Aorta (tissue), 5 donors: ENCODE data around the gene FOXD4L6. TPM values are rescaled to one million over a fixed set of nuclear protein-coding genes. Genes with fewer than 3 reads are reported as not detected.
"Not testable (repeated sequence)": the region's sequence is repeated elsewhere in the genome, so short reads cannot be mapped to it uniquely, and the experiment has no call there.

Experiments used
- ATAC-seq: fragments of 200-7000 bp; cut with Tn5 transposase; one replicate; pipeline ENCODE4 v1.9.1; 2022; ENCODE audit warnings: moderate library complexity; ENCODE audit not compliant: low FRiP score
- DNase-seq, 2 donors: peaks; one replicate each; pipeline ENCODE4 v3.0.0-alpha.2; 2020
- H3K27ac ChIP-seq, 2 donors: one replicate each; pipeline ENCODE4 v1.5.1; 2013; ENCODE audit warnings: low read length in 2 of 2, mild to moderate bottlenecking in 2 of 2, moderate library complexity in 2 of 2, control low read depth in 1 of 2, inconsistent platforms in 1 of 2, low read depth in 1 of 2
- H3K27me3 ChIP-seq, 2 donors: one replicate each; pipeline ENCODE4 v1.6.1; 2013; ENCODE audit warnings: control low read depth in 1 of 2, low read length in 1 of 2, mild to moderate bottlenecking in 1 of 2, moderate library complexity in 1 of 2; ENCODE audit not compliant: insufficient read depth in 2 of 2, control insufficient read depth in 1 of 2
- H3K36me3 ChIP-seq, 2 donors: one replicate each; pipeline ENCODE4 v1.6.1; 2013; ENCODE audit warnings: control low read depth in 1 of 2, low read length in 1 of 2, mild to moderate bottlenecking in 1 of 2; ENCODE audit not compliant: insufficient read depth in 2 of 2, control insufficient read depth in 1 of 2
- H3K4me1 ChIP-seq, 2 donors: one replicate each; pipeline ENCODE4 v1.6.1; 2013; ENCODE audit warnings: low read length in 2 of 2, control low read depth in 1 of 2, mild to moderate bottlenecking in 1 of 2, moderate library complexity in 1 of 2; ENCODE audit not compliant: insufficient read depth in 2 of 2, control insufficient read depth in 1 of 2
- H3K4me3 ChIP-seq, 2 donors: one replicate each; pipeline ENCODE4 v1.5.1; 2013; ENCODE audit warnings: low read length in 2 of 2, control low read depth in 1 of 2, mild to moderate bottlenecking in 1 of 2
- H3K9me3 ChIP-seq: one replicate; pipeline ENCODE4 v1.6.1; 2013; ENCODE audit warnings: mild to moderate bottlenecking, low read length; ENCODE audit not compliant: control insufficient read depth
- WGBS, 2 donors: extraction: QIAGEN DNeasy Blood & Tissue Kit; methylation state at CpG; one replicate each; pipeline ENCODE4 v1.1.7; 2013; 5-methylcytosine and 5-hydroxymethylcytosine counted together
- intact Hi-C, 2 donors: fragments of 100-400 bp; cut with DNase I; formaldehyde crosslinking; loops; one replicate each; pipeline versions ENCODE4 v1.14.2 to v1.15.0; 2022
- polyA plus RNA-seq, 2 donors: library from polyadenylated mRNA; stranded (reverse); fragments of 200-250 nt; gene quantifications; one replicate each; pipeline ENCODE4 v1.2.3, GENCODE V29; 2013
- total RNA-seq, 2 donors: library from RNA; stranded (reverse); fragmentation: NEBNext Ultra II Directional; extraction: Animal tissue kit (Norgen Biotek cat#: 25700); gene quantifications; one replicate each; pipeline ENCODE4 v1.2.1, GENCODE V29; 2021
- donor health status: healthy with polysubstance abuse.
- donor health status: Bipolar disorder and iron deficiency.
- donor health status: DM: no; HTN: no; CAD: no.
- donor health status: DM: no; HTN: no; CAD: no.
- donor health status: DM: yes; HTN: yes; CAD: no.

Gene FOXD4L6
- total and polyA plus RNA-seq, 4 donors, result not detected

GRCh38 chr9:41108816-41109215 lies 19.7 kb downstream of the FOXD4L6 start:
- DNase-seq, intact Hi-C loops: not testable (repeated sequence)

GRCh38 chr9:41106472-41107116 lies 21.9 kb downstream of the FOXD4L6 start:
- H3K27ac ChIP-seq, H3K4me3 ChIP-seq, DNase-seq, H3K36me3 ChIP-seq, H3K9me3 ChIP-seq, H3K27me3 ChIP-seq, intact Hi-C loops, H3K4me1 ChIP-seq: not testable (repeated sequence)
- peak; percentile 66 for ATAC-seq
- WGBS, 2 donors, result 14 to 19% methylated on average over 17 to 27 of the region's 34 CpGs

More at GRCh38 chr9:41108816-41109215, 19.7 kb downstream of the FOXD4L6 start:
- H3K4me3 ChIP-seq, H3K27me3 ChIP-seq, H3K4me1 ChIP-seq, H3K27ac ChIP-seq, ATAC-seq, H3K36me3 ChIP-seq, H3K9me3 ChIP-seq: not testable (repeated sequence)
- WGBS, 2 donors, result 17 to 32% methylated on average over 14 to 19 of the region's 22 CpGs

- intact Hi-C loops, H3K36me3 ChIP-seq, H3K27ac ChIP-seq, H3K27me3 ChIP-seq, DNase-seq, H3K9me3 ChIP-seq, ATAC-seq, H3K4me1 ChIP-seq, H3K4me3 ChIP-seq: not testable (repeated sequence)
- WGBS, 2 donors, result 44 to 51% methylated on average over 8 of the region's 13 CpGs
These were observed 22.8 kb downstream of the FOXD4L6 start for GRCh38 chr9:41105557-41106253.

DNA sequence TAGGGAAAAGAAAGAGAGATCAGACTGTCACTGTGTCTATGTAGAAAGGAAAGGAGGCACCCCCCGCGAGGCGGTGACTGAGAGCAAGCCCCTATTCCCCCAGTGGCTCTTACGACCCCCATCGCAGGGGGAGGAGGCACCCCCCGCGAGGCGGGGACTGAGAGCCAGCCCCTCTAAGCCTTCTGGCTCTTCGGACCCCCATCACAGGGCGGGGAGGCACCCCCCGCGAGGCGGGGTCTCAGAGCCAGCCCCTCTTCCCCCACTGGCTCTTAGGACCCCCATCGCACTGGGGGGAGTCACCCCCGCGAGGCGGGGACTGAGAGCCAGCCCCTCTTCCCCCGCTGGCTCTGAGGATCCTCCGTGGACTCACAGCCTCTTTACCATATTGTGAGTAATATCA lies 23.9 kb downstream of the FOXD4L6 start:
- H3K27ac ChIP-seq, intact Hi-C loops, H3K9me3 ChIP-seq, H3K4me3 ChIP-seq, DNase-seq, H3K4me1 ChIP-seq, H3K27me3 ChIP-seq, H3K36me3 ChIP-seq: not testable (repeated sequence)
- 11 to 32% methylated on average over 7 to 12 of the region's 19 CpGs for WGBS, 2 donors
- ATAC-seq, result peak; percentile 39

DNA sequence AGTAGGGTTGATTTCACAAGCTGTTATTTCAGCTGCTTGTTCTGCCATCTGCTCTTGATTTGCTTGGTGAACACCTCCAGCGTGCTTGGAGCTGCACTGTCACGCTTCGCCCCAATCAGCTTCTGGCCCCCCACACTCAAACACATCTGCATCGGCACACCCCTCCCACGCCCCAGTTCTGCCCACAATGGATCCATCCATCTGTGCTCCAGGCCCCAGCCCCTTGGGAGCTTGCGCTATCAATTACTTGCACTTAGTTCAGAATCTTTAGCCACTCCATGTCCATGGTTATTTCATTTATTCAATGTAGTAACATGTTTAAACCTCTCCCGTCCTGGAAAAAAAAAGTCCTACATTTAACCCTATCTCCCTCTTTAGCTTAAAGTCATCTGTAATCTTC lies 28.0 kb downstream of the FOXD4L6 start:
- ATAC-seq, H3K27me3 ChIP-seq, H3K36me3 ChIP-seq, DNase-seq, H3K27ac ChIP-seq, H3K4me3 ChIP-seq, intact Hi-C loops, H3K9me3 ChIP-seq, H3K4me1 ChIP-seq: not testable (repeated sequence)
- 49 to 54% methylated on average over 4 to 5 of the region's 7 CpGs for WGBS, 2 donors

DNA sequence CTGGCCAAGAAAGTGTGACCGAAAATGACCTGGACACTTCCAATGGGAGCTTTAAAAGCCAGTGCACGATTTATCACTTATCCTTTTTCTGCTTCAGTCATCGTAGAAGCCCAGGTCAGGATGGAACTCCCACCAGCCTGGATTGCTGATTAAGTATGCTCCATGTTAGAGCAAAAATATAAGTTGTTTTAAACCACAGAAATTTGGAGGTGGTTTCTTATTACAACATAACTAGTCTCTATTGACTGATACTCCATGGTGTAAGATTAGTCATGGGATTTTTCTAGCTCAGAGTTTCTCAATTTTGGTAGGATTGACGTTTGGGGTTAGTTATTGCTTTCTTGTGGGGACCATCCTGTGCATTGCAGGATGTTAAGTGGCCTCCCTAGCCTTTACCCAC lies 29.7 kb downstream of the FOXD4L6 start:
- H3K4me3 ChIP-seq, intact Hi-C loops, H3K36me3 ChIP-seq, H3K27ac ChIP-seq, ATAC-seq, H3K4me1 ChIP-seq, H3K27me3 ChIP-seq, DNase-seq, H3K9me3 ChIP-seq: not testable (repeated sequence)
- 59 to 74% methylated on average over 4 of the region's 4 CpGs for WGBS, 2 donors

- DNase-seq, H3K27ac ChIP-seq, H3K27me3 ChIP-seq, H3K36me3 ChIP-seq, intact Hi-C loops, H3K4me3 ChIP-seq, H3K4me1 ChIP-seq, H3K9me3 ChIP-seq, ATAC-seq: not testable (repeated sequence)
- WGBS, 2 donors, result 21% methylated on average over 1 of the region's 2 CpGs
These were observed 33.4 kb downstream of the FOXD4L6 start for GRCh38 chr9:41095060-41095459.

DNA sequence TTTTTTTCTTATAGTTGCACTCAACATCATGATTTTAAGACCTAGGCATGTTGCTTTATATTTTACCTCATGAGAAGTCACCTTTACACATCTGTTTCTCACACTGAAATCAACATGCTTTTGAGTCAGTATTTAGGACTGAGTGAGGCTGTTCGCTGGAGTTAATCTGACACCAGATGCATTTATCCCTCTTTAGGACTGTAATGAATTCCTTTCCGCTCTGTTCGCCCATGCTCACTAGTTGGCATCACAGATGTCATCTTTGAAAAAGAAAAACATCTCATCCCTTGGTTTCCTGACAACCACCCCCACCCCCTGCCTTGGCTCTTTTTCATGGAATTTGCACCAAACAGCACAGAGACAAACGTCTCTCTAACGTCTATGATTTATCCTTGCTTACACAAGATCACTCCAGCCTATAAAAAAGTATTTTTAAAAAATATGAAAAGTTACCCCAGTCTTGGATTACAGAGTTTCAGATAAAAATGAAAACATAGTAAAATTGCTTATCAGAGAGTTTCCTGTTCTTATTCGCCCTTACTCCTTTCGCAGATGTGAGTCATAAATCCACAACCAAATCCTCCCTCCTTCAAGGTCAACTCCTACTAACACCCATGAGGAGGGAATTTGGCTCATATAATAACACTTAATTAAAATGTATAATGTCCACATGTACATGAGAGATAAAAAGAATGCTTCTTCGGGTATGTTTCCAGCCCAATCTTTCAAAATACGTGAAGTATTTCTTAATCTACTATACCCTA lies 34.3 kb downstream of the FOXD4L6 start:
- intact Hi-C loops, H3K27ac ChIP-seq, H3K9me3 ChIP-seq, H3K4me3 ChIP-seq, H3K36me3 ChIP-seq, ATAC-seq, H3K27me3 ChIP-seq, DNase-seq, H3K4me1 ChIP-seq: not testable (repeated sequence)
- WGBS, 2 donors, result 51 to 55% methylated on average over 3 to 5 of the region's 9 CpGs
